ENCODE results near the gene RPS15. TPM values are rescaled to one million over a fixed set of nuclear protein-coding genes. Genes with fewer than 3 reads are reported as not detected.

Gene RPS15
- total and polyA plus RNA-seq, 2 donors: 789 to 3,095 TPM

GRCh38 chr19:1457031-1457739 is 19.0 kb downstream of the RPS15 start:
- Histone ChIP-seq H3K9me3 (ENCODE audit: control insufficient read depth in 2 of 2, insufficient read depth in 1 of 2, low read length in 1 of 2) (peaks cover 5 to 6% of the 10 kb centered on the region in 2 donors), H3K4me1 (ENCODE audit: control insufficient read depth in 2 of 2, insufficient read depth in 2 of 2, low read length in 2 of 2) (peaks cover 5 to 15% of the 10 kb centered on the region in 2 donors), H3K27ac (ENCODE audit: low read depth in 1 of 2, low read length in 1 of 2) (no peak overlapping the region), H3K36me3 (ENCODE audit: control insufficient read depth in 2 of 2, insufficient read depth in 2 of 2, low read length in 1 of 2) (peaks cover 0 to 4% of the 10 kb centered on the region in 2 donors), H3K27me3 (ENCODE audit: control insufficient read depth in 2 of 2, insufficient read depth in 1 of 2, low read length in 1 of 2) (peaks cover 49 to 77% of the 10 kb centered on the region in 2 donors), H3K4me3 (ENCODE audit: low read length in 2 of 2) (no peak overlapping the region)
- WGBS: 21% methylated on average over 48 of the region's 48 CpGs
- DNase-seq (ENCODE audit: low read depth in 6 of 9, low spot score in 9 of 9): no peak

- peaks cover 45 to 70% of the 10 kb centered on the region in 2 donors for H3K27me3 ChIP-seq (ENCODE audit: control insufficient read depth in 2 of 2, insufficient read depth in 1 of 2, low read length in 1 of 2)
- H3K4me3 ChIP-seq (ENCODE audit: low read length in 2 of 2): no peak overlapping the region
- H3K4me1 ChIP-seq (ENCODE audit: control insufficient read depth in 2 of 2, insufficient read depth in 2 of 2, low read length in 2 of 2): peaks cover 5 to 15% of the 10 kb centered on the region in 2 donors
- WGBS: 85% methylated on average over 16 of the region's 16 CpGs
- no peak for DNase-seq (ENCODE audit: low read depth in 6 of 9, low spot score in 9 of 9)
- H3K36me3 ChIP-seq (ENCODE audit: control insufficient read depth in 2 of 2, insufficient read depth in 2 of 2, low read length in 1 of 2): peaks cover 0 to 4% of the 10 kb centered on the region in 2 donors
- H3K9me3 ChIP-seq (ENCODE audit: control insufficient read depth in 2 of 2, insufficient read depth in 1 of 2, low read length in 1 of 2): peaks cover 5 to 6% of the 10 kb centered on the region in 2 donors
- H3K27ac ChIP-seq (ENCODE audit: low read depth in 1 of 2, low read length in 1 of 2): no peak overlapping the region
Measured at GRCh38 chr19:1457892-1458291, 19.7 kb downstream of the RPS15 start.

GRCh38 chr19:1459479-1459878 is 21.3 kb downstream of the RPS15 start:
- H3K27me3 ChIP-seq (ENCODE audit: control insufficient read depth in 2 of 2, insufficient read depth in 1 of 2, low read length in 1 of 2): peaks cover 35 to 58% of the 10 kb centered on the region in 2 donors
- no peak overlapping the region for H3K4me3 ChIP-seq (ENCODE audit: low read length in 2 of 2)
- peaks cover 5 to 6% of the 10 kb centered on the region in 2 donors for H3K9me3 ChIP-seq (ENCODE audit: control insufficient read depth in 2 of 2, insufficient read depth in 1 of 2, low read length in 1 of 2)
- no peak overlapping the region for H3K27ac ChIP-seq (ENCODE audit: low read depth in 1 of 2, low read length in 1 of 2)
- H3K36me3 ChIP-seq (ENCODE audit: control insufficient read depth in 2 of 2, insufficient read depth in 2 of 2, low read length in 1 of 2): peaks cover 0 to 4% of the 10 kb centered on the region in 2 donors
- 88% methylated on average over 9 of the region's 9 CpGs for WGBS
- peaks cover 5 to 15% of the 10 kb centered on the region in 2 donors for H3K4me1 ChIP-seq (ENCODE audit: control insufficient read depth in 2 of 2, insufficient read depth in 2 of 2, low read length in 2 of 2)
- DNase-seq (ENCODE audit: low read depth in 6 of 9, low spot score in 9 of 9): no peak

- H3K9me3 ChIP-seq (ENCODE audit: control insufficient read depth in 2 of 2, insufficient read depth in 1 of 2, low read length in 1 of 2): peaks cover 4 to 5% of the 10 kb centered on the region in 2 donors
- H3K4me3 ChIP-seq (ENCODE audit: low read length in 2 of 2): no peak overlapping the region
- 97% methylated on average over 36 of the region's 36 CpGs for WGBS
- peaks cover 0 to 4% of the 10 kb centered on the region in 2 donors for H3K36me3 ChIP-seq (ENCODE audit: control insufficient read depth in 2 of 2, insufficient read depth in 2 of 2, low read length in 1 of 2)
- no peak overlapping the region for H3K27ac ChIP-seq (ENCODE audit: low read depth in 1 of 2, low read length in 1 of 2)
- no peak for DNase-seq (ENCODE audit: low read depth in 6 of 9, low spot score in 9 of 9)
- peaks cover 37 to 58% of the 10 kb centered on the region in 2 donors for H3K27me3 ChIP-seq (ENCODE audit: control insufficient read depth in 2 of 2, insufficient read depth in 1 of 2, low read length in 1 of 2)
- peaks cover 0 to 7% of the 10 kb centered on the region in 2 donors for H3K4me1 ChIP-seq (ENCODE audit: control insufficient read depth in 2 of 2, insufficient read depth in 2 of 2, low read length in 2 of 2)
Measured at GRCh38 chr19:1460033-1460995, 22.1 kb downstream of the RPS15 start.

- Histone ChIP-seq H3K27me3 (ENCODE audit: control insufficient read depth in 2 of 2, insufficient read depth in 1 of 2, low read length in 1 of 2) (peaks cover 37 to 58% of the 10 kb centered on the region in 2 donors), H3K4me1 (ENCODE audit: control insufficient read depth in 2 of 2, insufficient read depth in 2 of 2, low read length in 2 of 2) (no peaks in the 10 kb centered on the region), H3K36me3 (ENCODE audit: control insufficient read depth in 2 of 2, insufficient read depth in 2 of 2, low read length in 1 of 2) (peaks cover 0 to 4% of the 10 kb centered on the region in 2 donors), H3K9me3 (ENCODE audit: control insufficient read depth in 2 of 2, insufficient read depth in 1 of 2, low read length in 1 of 2) (peaks cover 0 to 2% of the 10 kb centered on the region in 2 donors), H3K27ac (ENCODE audit: low read depth in 1 of 2, low read length in 1 of 2) (no peak overlapping the region), H3K4me3 (ENCODE audit: low read length in 2 of 2) (no peak overlapping the region)
- no peak for DNase-seq (ENCODE audit: low read depth in 6 of 9, low spot score in 9 of 9)
- WGBS: 98% methylated on average over 24 of the region's 24 CpGs
Measured at GRCh38 chr19:1461862-1462261, 23.7 kb downstream of the RPS15 start.

- Histone ChIP-seq H3K4me3 (ENCODE audit: low read length in 2 of 2) (no peak overlapping the region), H3K27ac (ENCODE audit: low read depth in 1 of 2, low read length in 1 of 2) (no peak overlapping the region), H3K36me3 (ENCODE audit: control insufficient read depth in 2 of 2, insufficient read depth in 2 of 2, low read length in 1 of 2) (peaks cover 0 to 4% of the 10 kb centered on the region in 2 donors), H3K9me3 (ENCODE audit: control insufficient read depth in 2 of 2, insufficient read depth in 1 of 2, low read length in 1 of 2) (peaks cover 0 to 2% of the 10 kb centered on the region in 2 donors), H3K27me3 (ENCODE audit: control insufficient read depth in 2 of 2, insufficient read depth in 1 of 2, low read length in 1 of 2) (peaks cover 56 to 59% of the 10 kb centered on the region in 2 donors), H3K4me1 (ENCODE audit: control insufficient read depth in 2 of 2, insufficient read depth in 2 of 2, low read length in 2 of 2) (peaks cover 7 to 13% of the 10 kb centered on the region in 2 donors)
- no peak for DNase-seq (ENCODE audit: low read depth in 6 of 9, low spot score in 9 of 9)
- WGBS: 55% methylated on average over 83 of the region's 83 CpGs
Measured at GRCh38 chr19:1465191-1466016, 27.2 kb downstream of the RPS15 start.

GRCh38 chr19:1466018-1466460 is 27.8 kb downstream of the RPS15 start:
- peaks cover 62 to 66% of the 10 kb centered on the region in 2 donors for H3K27me3 ChIP-seq (ENCODE audit: control insufficient read depth in 2 of 2, insufficient read depth in 1 of 2, low read length in 1 of 2)
- H3K4me1 ChIP-seq (ENCODE audit: control insufficient read depth in 2 of 2, insufficient read depth in 2 of 2, low read length in 2 of 2): peaks cover 12 to 17% of the 10 kb centered on the region in 2 donors

GRCh38 chr19:1466461-1467214 is 28.4 kb downstream of the RPS15 start:
- H3K27ac ChIP-seq (ENCODE audit: low read depth in 1 of 2, low read length in 1 of 2): no peak overlapping the region
- peaks cover 18 to 20% of the 10 kb centered on the region in 2 donors for H3K4me1 ChIP-seq (ENCODE audit: control insufficient read depth in 2 of 2, insufficient read depth in 2 of 2, low read length in 2 of 2)
- no peak for DNase-seq (ENCODE audit: low read depth in 6 of 9, low spot score in 9 of 9)
- no peaks in the 10 kb centered on the region for H3K36me3 ChIP-seq (ENCODE audit: control insufficient read depth in 2 of 2, insufficient read depth in 2 of 2, low read length in 1 of 2)
- WGBS: 37% methylated on average over 70 of the region's 70 CpGs
- peaks cover 2 to 9% of the 10 kb centered on the region in 2 donors for H3K9me3 ChIP-seq (ENCODE audit: control insufficient read depth in 2 of 2, insufficient read depth in 1 of 2, low read length in 1 of 2)
- H3K27me3 ChIP-seq (ENCODE audit: control insufficient read depth in 2 of 2, insufficient read depth in 1 of 2, low read length in 1 of 2): peaks cover 68 to 72% of the 10 kb centered on the region in 2 donors
- H3K4me3 ChIP-seq (ENCODE audit: low read length in 2 of 2): no peak overlapping the region

More at GRCh38 chr19:1466018-1466460, 27.8 kb downstream of the RPS15 start:
- DNase-seq (ENCODE audit: low read depth in 6 of 9, low spot score in 9 of 9): no peak
- H3K4me3 ChIP-seq (ENCODE audit: low read length in 2 of 2): no peak overlapping the region
- peaks cover 2 to 5% of the 10 kb centered on the region in 2 donors for H3K9me3 ChIP-seq (ENCODE audit: control insufficient read depth in 2 of 2, insufficient read depth in 1 of 2, low read length in 1 of 2)
- no peaks in the 10 kb centered on the region for H3K36me3 ChIP-seq (ENCODE audit: control insufficient read depth in 2 of 2, insufficient read depth in 2 of 2, low read length in 1 of 2)
- WGBS: 63% methylated on average over 41 of the region's 41 CpGs
- H3K27ac ChIP-seq (ENCODE audit: low read depth in 1 of 2, low read length in 1 of 2): no peak overlapping the region

All from thymus (tissue), 11 donors.